Posterior vena cava (tissue), 2 donors: ENCODE data around the gene DISP2. TPM values are rescaled to one million over a fixed set of nuclear protein-coding genes. Genes with fewer than 3 reads are reported as not detected.
A peak's percentile ranks its signal among the peaks of the same experiment; 100 is the strongest.

ENCODE experiments used
- DNase-seq: peaks from one replicate; pipeline ENCODE4 v3.0.0-alpha.2; 2020; ENCODE audit warnings: low spot score
- intact Hi-C, 2 donors: fragments of 100-400 bp; cut with DNase I; formaldehyde crosslinking; loops; one replicate each; pipeline versions ENCODE4 v1.14.1 to v1.14.2; 2022 to 2023
- total RNA-seq, 2 donors: library from RNA; stranded (reverse); fragmentation: NEBNext Ultra II Directional; extraction: Animal tissue kit (Norgen Biotek cat#: 25700); gene quantifications; one replicate each; pipeline ENCODE4 v1.2.1, GENCODE V29; 2021
- donor health status: DM: yes; HTN: yes; CAD: no.
- donor health status: DM: yes; HTN: yes; CAD: no.

Gene DISP2
- total RNA-seq, 2 donors from 2014 or later, result 0.05 to 0.32 TPM

DNA sequence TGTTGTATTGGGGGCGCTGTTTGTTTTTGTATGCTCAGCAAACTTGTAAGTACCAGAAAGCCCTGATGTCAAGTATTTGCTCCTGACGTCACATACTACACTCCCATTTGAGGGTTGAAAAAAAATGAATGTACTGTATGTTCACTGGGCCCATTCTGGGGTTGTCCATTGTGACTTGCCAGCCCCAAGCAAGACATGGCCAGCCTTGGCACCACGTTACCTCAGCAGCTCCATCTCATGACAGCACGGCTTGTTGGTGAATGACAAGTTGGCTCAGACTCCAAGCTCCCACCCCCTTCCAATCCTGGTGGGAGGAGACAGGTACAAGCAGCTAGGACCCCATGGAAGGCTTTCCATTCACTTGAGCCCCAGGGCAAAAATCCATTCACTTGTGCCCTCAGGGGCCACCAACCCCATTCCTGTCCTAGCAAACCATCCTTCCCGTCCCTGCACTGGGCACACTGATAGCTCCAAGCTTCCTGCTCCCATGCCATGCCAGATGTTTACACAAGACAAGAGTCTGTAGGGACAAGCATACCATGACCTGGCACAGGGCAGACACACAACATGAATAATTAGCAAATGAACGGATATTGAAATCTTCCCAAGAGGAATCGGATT, 5.6 kb upstream of the DISP2 start:
- DNase-seq, result no peak
- intact Hi-C loops, result no loop called here

DNA sequence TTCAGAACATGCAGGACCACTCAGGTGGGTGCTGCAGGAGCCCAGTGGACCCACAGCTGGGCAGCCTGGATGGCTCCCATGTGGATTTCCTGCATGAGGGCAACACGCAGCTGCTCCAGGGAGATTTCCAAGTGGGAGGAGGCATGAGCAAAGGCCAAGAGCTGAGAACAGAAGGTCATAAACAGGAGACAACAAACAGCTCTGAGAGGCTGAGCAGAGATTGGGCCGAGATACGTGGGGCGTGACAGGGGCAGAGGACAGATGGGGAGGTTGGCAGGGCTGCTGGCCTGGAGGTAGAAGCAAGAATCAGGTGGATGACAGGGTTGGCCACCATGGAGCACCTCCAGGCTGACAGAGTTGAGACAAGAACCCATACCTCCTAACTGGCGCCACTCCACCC, 4.3 kb upstream of the DISP2 start:
- intact Hi-C loops, result no loop called here
- DNase-seq, result no peak

DNA sequence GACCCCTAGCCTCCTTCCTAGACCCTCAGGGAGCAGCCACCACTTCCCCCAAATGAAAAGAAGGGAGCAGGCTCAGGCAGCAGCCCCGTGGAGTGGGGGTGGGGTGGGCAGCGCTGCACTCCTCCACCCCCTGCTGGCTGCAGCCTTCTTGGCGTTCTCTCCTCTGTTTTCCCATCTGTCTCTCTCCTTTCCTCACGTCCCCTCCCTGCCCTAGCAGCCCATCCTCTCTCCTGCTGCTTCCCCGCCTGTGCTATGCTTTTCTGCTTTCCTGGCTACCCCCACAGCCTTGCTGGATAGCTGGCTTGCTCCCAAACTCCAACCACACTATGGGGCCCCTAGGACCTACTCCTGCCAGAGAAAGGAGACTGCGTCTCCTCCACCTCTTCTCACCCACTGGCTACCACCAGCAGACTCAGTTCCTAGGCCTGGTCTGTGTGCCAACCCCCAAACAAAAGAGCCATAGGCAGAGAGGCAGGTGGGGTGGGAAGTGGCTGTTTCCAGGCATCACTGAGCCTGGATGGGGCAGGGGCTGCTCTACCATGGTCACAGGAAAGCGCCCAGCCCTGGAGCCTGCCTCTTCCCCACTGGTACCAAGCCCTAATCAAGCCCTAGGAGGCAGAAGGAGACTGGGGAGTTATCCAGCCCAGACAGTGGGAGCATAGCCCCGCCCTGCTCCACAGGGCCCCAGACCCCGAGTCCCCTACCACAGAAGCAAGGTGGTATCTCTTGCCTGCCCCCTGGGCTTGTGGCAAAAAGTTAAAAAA, 3.4 kb upstream of the DISP2 start:
- DNase-seq, result no peak
- intact Hi-C loops, result no loop called here

DNA sequence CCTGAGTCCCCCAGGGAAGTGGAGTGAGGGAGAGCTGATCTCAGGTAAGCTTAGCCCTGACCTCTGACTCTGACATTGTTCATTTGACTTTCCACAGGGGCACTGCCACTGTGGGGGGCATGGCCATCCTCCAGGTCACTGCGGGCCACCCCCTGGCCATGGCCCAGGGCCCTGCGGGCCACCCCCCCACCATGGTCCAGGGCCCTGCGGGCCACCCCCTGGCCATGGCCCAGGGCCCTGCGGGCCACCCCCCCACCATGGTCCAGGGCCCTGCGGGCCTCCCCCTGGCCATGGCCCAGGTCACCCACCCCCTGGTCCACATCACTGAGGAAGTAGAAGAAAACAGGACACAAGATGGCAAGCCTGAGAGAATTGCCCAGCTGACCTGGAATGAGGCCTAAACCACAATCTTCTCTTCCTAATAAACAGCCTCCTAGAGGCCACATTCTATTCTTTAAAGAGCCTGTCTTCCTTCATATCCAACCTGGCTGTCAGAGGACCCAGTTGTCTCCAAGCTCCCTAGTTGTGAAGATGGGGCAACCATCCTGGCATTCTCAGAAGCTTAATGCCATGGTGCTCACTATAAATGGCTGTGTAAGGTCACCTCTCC, 1.9 kb upstream of the DISP2 start:
- intact Hi-C loops, result no loop called here
- DNase-seq, result no peak

DNA sequence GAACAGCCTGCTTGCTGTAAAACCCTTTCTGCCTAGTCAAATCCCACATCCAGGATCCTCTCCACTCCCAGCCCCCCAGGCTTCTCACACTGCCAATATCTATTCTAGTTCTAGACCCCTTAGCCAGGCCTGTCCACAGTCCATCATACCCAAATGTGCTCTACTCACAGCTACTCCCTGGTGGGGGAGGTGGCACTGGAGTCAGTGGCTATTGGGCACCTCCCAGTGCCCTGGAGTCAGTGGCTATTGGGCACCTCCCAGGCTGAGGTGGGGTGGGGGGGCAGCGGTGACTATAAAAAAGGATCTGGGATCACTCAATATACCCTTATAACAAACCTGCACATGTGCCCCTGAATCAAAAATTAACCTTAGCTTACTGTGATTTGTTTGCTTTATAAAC, 773 bp upstream of the DISP2 start:
- DNase-seq, result no peak
- intact Hi-C loops, result no loop called here

DNA sequence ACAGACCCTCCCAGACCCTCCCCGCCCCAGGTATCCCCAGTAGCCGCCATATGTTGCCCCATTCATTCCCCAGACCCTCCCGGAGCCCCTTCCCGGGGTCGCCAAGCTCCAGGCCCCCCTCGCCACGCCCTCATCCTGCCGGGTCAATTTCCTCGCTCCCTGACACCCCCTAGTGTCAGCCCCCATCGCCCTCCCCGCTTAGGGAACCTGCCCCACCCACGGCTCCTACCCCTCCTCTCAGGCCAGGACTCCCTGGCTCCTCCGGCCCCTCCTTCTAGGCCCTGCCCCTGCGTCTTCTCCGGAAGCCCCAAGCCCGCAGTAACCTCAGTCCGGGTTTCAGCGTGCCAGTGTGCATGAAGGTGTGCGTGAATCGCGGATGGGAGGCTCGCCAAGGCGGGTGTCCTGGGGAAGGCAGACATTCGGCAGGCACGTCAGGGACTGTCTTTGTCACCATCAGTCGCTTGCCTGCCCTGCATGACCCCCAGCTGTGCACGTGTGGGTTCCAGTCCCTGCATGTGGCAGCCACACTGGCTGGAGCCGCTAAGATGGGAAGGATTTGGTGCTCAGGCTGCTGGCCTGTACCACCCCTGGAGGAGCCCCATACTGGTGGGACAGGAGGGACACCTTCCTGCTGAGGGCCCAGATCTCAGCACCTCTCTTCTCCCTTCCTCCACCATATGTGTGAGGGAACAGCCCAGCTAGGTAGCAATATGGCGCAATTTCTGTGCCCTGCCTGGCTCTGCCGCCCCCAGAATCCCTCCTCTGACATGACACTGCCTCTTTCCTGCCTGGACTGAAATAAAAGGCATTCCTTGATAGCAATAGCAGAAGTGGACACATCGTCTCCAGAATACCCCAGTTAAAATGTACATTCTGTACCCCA, 693 bp downstream of the DISP2 start:
- DNase-seq, result peak; percentile 76
- intact Hi-C loops, result no loop called here

DNA sequence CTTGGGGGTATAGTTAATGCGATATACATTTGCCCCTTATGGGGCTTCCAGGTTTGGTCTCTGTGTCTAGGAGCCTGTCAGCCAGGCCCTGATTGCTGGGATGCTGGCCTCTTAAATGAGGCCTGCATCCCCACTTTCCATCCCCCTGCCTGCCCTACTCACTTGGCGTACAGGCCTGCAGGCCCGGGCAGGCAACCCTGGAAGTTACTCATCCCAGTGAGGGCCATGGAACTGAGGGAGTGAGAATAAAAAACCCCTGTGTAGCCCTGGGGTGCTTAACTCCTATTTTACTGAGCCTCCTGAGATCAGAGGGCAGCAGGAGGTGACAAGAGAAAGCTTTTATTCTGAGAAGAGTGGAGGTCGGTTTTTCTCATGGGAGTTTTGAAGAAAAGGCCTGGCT, 2.0 kb downstream of the DISP2 start:
- intact Hi-C loops, result no loop called here
- DNase-seq, result no peak

DNA sequence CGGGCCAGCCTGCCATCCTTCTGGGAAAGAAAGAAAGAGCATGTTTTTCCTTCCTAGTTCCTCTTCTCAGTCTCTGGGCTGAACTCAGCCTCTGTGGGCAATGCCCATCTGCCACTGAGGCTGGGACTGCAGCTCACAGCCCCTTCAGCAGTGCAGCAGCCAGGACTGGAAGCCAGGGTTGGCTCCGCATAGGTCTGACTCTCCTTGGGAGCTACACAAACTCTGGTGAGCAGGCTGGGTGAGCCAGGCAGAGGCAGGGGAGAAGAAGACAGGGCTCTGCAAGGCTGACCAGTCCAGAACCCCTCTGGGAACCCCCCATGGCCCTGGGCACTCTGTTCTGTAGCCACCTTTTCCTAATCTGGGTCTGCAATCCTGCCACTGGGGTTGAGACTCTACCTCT, 3.6 kb downstream of the DISP2 start:
- intact Hi-C loops, result no loop called here
- DNase-seq, result no peak

DNA sequence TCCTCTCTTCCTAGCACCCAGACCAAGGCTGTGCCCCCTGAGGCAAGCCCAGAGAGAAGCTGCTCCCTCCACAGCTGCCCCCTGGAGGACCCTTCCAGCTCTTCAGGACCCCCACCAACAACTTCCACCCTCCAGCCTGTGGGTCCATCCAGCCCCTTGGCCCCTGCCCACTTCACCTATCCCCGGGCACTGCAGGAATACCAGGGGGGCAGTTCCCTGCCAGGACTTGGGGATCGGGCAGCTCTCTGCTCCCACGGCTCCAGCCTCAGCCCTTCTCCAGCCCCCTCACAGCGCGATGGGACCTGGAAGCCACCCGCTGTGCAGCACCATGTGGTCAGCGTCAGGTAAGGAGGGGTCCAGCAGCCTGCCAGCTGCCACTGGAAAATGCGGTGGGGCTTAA, 5.6 kb downstream of the DISP2 start:
- no peak for DNase-seq
- intact Hi-C loops, result loop anchor here in 1 of 2 donors (2.0 kb wide), 1 partner anchor 55 kb away; no protein-coding TSS in a partner anchor

DNA sequence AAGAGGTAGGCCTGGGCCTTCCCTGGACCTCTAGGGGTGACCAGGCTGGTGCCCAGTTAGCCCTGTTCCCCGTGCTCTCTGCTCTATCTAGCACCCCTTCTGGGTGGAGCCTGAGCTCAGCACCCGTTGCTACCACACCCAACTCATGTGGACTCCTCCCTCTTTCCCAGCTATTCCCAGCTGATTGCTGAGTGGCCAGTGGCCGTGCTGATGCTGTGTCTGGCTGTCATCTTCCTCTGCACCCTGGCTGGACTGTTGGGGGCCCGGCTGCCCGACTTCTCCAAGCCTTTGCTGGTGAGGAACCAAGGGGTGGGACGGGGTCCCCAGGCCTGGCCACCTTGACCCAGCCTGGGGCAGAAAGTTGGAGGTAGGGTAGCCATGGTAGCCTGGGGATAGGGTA, 6.2 kb downstream of the DISP2 start:
- no peak for DNase-seq
- intact Hi-C loops, result loop anchor here in 1 of 2 donors (2.0 kb wide), 1 partner anchor 55 kb away; no protein-coding TSS in a partner anchor

DNA sequence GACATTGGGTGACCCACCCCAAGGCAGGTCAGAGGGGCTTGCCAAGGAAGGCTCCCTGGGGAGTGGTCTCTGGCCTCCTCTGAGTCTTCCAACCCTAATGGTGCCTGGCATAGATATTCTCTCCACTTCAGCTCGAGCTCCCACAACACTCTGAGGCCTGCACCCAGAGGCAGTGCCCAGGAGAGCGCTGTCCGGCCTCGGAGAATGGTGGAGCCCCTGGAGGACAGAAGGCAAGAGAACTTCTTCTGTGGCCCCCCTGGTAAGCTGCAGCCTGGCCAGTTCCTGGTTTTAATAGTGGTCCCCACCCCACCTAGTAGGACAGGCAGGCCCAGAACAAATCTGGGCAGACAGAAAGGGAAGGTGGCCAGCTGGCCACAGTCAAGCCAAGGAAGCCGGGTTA, 7.0 kb downstream of the DISP2 start:
- DNase-seq, result no peak

DNA sequence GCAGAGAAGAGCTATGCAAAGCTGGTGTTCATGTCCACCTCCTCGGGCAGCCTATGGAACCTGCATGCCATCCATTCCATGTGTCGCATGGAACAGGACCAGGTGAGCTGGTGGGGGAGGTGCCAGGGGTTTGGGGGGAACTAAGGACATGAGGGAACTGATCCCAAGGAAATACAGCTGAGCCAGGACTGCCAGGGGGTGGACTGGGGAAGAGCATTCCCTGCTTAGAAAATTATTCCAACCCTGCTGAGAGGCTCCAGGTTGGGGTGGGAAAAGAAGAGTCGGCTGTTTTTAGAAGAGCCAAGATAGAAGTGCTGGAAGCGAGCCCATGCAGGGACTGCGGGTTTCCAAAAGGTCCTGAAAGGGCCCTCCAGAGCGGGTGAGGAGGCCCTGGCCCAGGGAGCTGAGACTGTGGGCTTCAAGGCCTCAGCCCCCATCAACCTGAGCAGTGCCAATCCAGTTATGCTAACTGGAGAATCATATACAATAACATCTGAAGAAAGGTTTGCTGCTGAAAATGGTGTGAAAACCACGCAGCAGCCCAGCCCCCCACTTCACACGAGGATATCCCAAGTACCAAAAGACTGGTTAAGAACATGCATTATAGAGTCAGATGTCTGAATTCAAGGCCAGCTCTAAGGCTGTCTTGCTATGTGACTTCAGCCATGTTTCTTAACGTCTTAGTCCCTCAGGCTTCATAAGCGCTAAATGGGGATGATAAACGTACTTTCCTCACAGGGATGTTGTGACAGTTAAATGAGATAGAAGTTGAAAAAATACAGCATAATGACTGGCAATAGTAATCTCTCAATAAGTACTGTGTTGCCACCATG, 7.8 kb downstream of the DISP2 start:
- no peak for DNase-seq
- intact Hi-C loops, result loop anchor here in 1 of 2 donors (2.0 kb wide), 1 partner anchor 53 kb away; no protein-coding TSS in a partner anchor

More for the DNA sequence above, 7.0 kb downstream of the DISP2 start:
- intact Hi-C loops, result loop anchor here in 1 of 2 donors (2.0 kb wide), 1 partner anchor 54 kb away; no protein-coding TSS in a partner anchor

DNA sequence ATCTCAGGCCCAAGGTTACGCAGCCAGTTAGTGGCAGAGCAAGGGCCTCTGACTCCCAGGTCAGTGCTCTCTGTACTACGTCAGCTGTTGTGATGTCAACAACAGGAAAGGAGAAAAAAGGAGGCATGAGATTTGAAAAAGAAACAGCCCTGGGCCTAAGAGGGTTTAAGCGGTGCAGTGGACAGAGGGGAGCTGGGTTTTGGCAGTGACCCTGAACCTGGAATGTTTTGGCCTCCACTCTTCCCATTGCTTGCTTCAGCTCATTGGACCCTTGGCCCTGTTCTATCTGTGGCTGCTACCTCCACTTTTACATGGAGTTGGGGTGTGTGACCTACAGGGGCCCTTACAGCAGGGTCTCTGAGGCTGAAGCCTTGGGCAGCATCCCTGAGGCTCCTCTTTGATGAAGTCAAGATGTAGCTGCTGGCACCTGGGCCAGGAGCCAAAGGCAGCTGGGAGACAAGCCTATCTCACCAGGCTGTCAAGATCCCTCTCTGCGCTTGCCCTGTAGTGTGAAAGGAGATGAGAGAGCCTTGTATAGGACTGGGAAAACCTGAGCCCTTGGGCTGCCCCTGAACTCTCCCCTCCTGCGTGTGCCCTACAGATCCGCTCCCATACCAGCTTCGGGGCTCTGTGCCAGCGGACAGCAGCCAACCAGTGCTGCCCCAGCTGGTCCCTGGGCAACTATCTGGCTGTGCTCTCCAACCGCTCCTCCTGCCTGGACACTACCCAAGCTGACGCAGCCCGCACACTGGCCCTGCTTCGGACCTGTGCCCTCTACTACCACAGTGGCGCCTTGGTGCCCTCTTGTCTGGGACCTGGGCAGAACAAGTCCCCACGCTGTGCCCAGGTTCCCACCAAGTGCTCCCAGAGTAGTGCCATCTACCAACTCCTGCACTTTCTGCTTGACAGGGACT, 8.7 kb downstream of the DISP2 start:
- DNase-seq, result no peak
- intact Hi-C loops, result no loop called here

DNA sequence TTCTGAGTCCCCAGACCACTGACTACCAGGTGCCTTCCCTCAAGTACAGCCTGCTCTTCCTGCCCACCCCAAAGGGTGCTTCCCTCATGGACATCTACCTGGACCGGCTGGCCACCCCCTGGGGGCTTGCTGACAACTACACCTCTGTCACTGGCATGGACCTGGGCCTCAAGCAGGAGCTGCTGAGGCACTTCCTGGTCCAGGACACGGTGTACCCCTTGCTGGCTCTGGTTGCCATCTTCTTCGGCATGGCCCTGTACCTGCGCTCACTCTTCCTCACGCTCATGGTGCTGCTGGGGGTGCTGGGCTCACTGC, 9.3 kb downstream of the DISP2 start:
- intact Hi-C loops, result no loop called here
- DNase-seq, result no peak

DNA sequence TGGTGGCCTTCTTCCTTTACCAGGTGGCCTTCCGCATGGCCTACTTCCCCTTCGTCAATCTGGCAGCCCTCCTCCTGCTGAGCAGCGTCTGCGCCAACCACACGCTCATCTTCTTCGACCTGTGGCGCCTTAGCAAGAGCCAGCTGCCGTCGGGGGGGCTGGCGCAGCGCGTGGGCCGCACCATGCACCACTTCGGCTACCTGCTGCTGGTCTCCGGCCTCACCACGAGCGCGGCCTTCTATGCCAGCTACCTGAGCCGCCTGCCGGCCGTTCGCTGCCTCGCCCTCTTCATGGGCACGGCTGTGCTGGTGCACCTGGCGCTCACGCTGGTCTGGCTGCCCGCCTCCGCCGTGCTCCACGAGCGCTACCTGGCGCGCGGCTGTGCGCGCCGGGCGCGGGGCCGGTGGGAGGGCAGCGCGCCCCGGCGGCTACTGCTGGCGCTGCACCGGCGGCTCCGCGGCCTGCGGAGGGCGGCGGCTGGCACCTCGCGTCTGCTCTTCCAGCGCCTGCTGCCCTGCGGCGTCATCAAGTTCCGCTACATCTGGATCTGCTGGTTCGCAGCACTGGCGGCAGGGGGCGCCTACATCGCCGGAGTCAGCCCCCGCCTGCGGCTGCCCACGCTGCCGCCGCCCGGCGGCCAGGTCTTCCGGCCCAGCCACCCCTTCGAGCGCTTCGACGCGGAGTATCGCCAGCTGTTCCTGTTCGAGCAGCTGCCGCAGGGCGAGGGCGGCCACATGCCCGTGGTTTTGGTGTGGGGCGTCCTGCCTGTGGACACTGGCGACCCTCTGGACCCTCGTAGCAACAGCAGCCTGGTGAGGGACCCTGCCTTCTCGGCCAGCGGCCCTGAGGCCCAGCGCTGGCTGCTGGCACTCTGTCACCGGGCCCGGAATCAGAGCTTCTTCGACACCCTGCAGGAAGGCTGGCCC, 9.9 kb downstream of the DISP2 start:
- intact Hi-C loops, result no loop called here
- peak; percentile 95 for DNase-seq

DNA sequence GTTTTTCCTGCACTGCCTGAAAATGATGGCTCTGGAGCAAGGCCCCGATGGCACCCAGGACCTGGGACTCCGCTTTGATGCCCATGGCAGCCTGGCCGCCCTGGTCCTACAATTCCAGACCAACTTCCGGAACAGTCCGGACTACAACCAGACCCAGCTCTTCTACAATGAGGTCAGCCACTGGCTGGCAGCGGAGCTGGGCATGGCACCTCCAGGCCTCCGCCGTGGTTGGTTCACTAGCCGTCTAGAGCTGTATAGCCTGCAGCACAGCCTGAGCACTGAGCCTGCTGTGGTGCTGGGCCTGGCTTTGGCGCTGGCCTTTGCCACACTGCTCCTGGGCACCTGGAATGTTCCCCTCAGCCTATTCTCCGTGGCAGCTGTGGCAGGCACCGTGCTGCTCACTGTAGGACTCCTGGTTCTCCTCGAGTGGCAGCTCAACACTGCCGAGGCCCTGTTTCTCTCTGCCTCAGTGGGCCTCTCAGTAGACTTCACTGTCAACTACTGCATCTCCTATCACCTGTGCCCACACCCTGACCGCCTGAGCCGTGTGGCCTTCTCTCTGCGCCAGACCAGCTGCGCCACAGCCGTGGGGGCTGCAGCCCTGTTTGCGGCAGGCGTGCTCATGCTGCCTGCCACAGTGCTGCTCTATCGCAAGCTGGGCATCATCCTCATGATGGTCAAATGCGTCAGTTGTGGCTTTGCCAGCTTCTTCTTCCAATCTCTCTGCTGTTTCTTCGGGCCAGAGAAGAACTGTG, 10.9 kb downstream of the DISP2 start:
- no peak for DNase-seq
- intact Hi-C loops, result no loop called here
